Tibial artery (tissue), 4 donors: ENCODE results near the gene TIAM2.

ENCODE experiments used
- DNase-seq, 2 donors: peaks; one replicate each; pipeline ENCODE4 v3.0.0-alpha.2; 2019
- H3K27ac ChIP-seq, 2 donors: fragments of 200-600 bp; sonication (generic) in 1 of 2; 1 replicate in 1 of 2; 2 replicates in 1 of 2; pipeline ENCODE4 v1.5.1; 2018 to 2019; ENCODE audit warnings: mild to moderate bottlenecking in 1 of 2
- H3K27me3 ChIP-seq, 2 donors: fragments of 200-600 bp; sonication (generic) in 1 of 2; one replicate each; pipeline versions ENCODE4 v1.5.1 to v1.6.0; 2016 to 2019
- H3K36me3 ChIP-seq, 3 donors: fragments of 200-600 bp; sonication (generic) in 2 of 3; one replicate each; pipeline ENCODE4 v1.5.1; 2016 to 2019; ENCODE audit warnings: mild to moderate bottlenecking in 2 of 3
- H3K4me1 ChIP-seq, 4 donors: fragments of 200-600 bp; sonication (generic) in 2 of 4; 1 replicate in 3 of 4; 2 replicates in 1 of 4; pipeline ENCODE4 v1.5.1; 2016 to 2019
- H3K4me3 ChIP-seq, 2 donors: fragments of 200-600 bp; sonication (generic) in 1 of 2; 1 replicate in 1 of 2; 2 replicates in 1 of 2; pipeline ENCODE4 v1.5.1; 2018 to 2019; ENCODE audit warnings: mild to moderate bottlenecking in 2 of 2
- H3K9me3 ChIP-seq, 3 donors: fragments of 200-600 bp; sonication (generic) in 1 of 3; one replicate each; pipeline ENCODE4 v1.5.1; 2016 to 2019
- CTCF ChIP-seq, 2 experiments: fragments of 200-600 bp in 1 of 2; fragments of 450-650 bp in 1 of 2; IDR thresholded peaks; one replicate each; pipeline ENCODE4 v1.5.1; 2017 to 2019; ENCODE audit warnings: antibody characterized with exemption in 2 of 2, mild to moderate bottlenecking in 1 of 2, moderate library complexity in 1 of 2
- intact Hi-C: fragments of 100-400 bp; cut with DNase I; formaldehyde crosslinking; loops from one replicate; pipeline ENCODE4 v1.15.0; 2023; ENCODE audit warnings: low total_unique reads

TIAM2 gene

GRCh38 chr6:155247618-155248007 lies 252.5 kb downstream of the TIAM2 start:
- no peak for DNase-seq
- Histone ChIP-seq H3K36me3 (peaks cover 3 to 23% (median 17%) of the 10 kb centered on the region in 3 donors), H3K4me3 (no peak overlapping the region), H3K9me3 (no peaks in the 10 kb centered on the region), H3K27me3 (no peaks in the 10 kb centered on the region), H3K4me1 (peaks cover 0 to 18% (median 4%) of the 10 kb centered on the region in 4 donors), H3K27ac (no peak overlapping the region)
- TF ChIP-seq CTCF (IDR thresholded peaks at IDR 0.05), result no peak
- intact Hi-C loops, result loop anchor here (5.0 kb wide), 1 partner anchor 320 kb away; no protein-coding TSS in a partner anchor

GRCh38 chr6:155248008-155249001 lies 253.2 kb downstream of the TIAM2 start:
- peak in 1 of 2 donors; percentile 31 for DNase-seq
- Histone ChIP-seq H3K4me1 (peaks cover 0 to 18% (median 4%) of the 10 kb centered on the region in 4 donors), H3K4me3 (no peak overlapping the region), H3K9me3 (no peaks in the 10 kb centered on the region), H3K27me3 (no peaks in the 10 kb centered on the region), H3K36me3 (peaks cover 8 to 29% (median 17%) of the 10 kb centered on the region in 3 donors), H3K27ac (peak overlapping the region in 1 of 2 donors; percentile 17)
- peak; percentile 68 to 71 for TF ChIP-seq CTCF (IDR thresholded peaks at IDR 0.05)
- intact Hi-C loops, result loop anchor here (5.0 kb wide), 1 partner anchor 321 kb away; no protein-coding TSS in a partner anchor

- TF ChIP-seq CTCF (IDR thresholded peaks at IDR 0.05), result no peak
- H3K4me1 ChIP-seq, result peaks cover 0 to 18% (median 4%) of the 10 kb centered on the region in 4 donors
These were observed 255.7 kb downstream of the TIAM2 start for GRCh38 chr6:155250701-155251381.

GRCh38 chr6:155252581-155252980 lies 257.5 kb downstream of the TIAM2 start:
- TF ChIP-seq CTCF (IDR thresholded peaks at IDR 0.05), result no peak
- H3K36me3 ChIP-seq, result peaks cover 16 to 64% (median 46%) of the 10 kb centered on the region in 3 donors
- no peak overlapping the region for H3K4me3 ChIP-seq
- intact Hi-C loops, result no loop called here
- H3K4me1 ChIP-seq, result peaks cover 0 to 18% (median 4%) of the 10 kb centered on the region in 4 donors
- no peak overlapping the region for H3K27ac ChIP-seq
- DNase-seq, result no peak
- H3K27me3 ChIP-seq, result no peaks in the 10 kb centered on the region
- no peaks in the 10 kb centered on the region for H3K9me3 ChIP-seq

More at GRCh38 chr6:155250701-155251381, 255.7 kb downstream of the TIAM2 start:
- H3K9me3 ChIP-seq, result no peaks in the 10 kb centered on the region
- H3K27ac ChIP-seq, result no peak overlapping the region
- H3K4me3 ChIP-seq, result no peak overlapping the region
- no peak for DNase-seq
- peaks cover 8 to 52% (median 35%) of the 10 kb centered on the region in 3 donors for H3K36me3 ChIP-seq
- intact Hi-C loops, result loop anchor here (2.0 kb wide), 1 partner anchor 74 kb away; no protein-coding TSS in a partner anchor
- H3K27me3 ChIP-seq, result no peaks in the 10 kb centered on the region

GRCh38 chr6:155253337-155253736 lies 258.2 kb downstream of the TIAM2 start:
- intact Hi-C loops, result no loop called here
- DNase-seq, result no peak
- H3K36me3 ChIP-seq, result peaks cover 23 to 70% (median 53%) of the 10 kb centered on the region in 3 donors

More at GRCh38 chr6:155253337-155253736, 258.2 kb downstream of the TIAM2 start:
- no peaks in the 10 kb centered on the region for H3K9me3 ChIP-seq
- H3K4me3 ChIP-seq, result no peak overlapping the region
- H3K4me1 ChIP-seq, result peaks cover 0 to 13% (median 1%) of the 10 kb centered on the region in 4 donors
- no peak for TF ChIP-seq CTCF (IDR thresholded peaks at IDR 0.05)
- H3K27me3 ChIP-seq, result no peaks in the 10 kb centered on the region
- no peak overlapping the region for H3K27ac ChIP-seq
